OCI-LY7 (cell line): ENCODE measurements around the gene GRHL3. TPM values are rescaled to one million over a fixed set of nuclear protein-coding genes. Genes with fewer than 3 reads are reported as not detected.

Experiments used
- BruUV-seq: library from RNA; stranded (reverse); fragments of 400-500 nt; replicated peaks from 2 replicates; lab custom pipeline; 2021; lab: Mats Ljungman, UMichigan
- CTCF ChIA-PET: fragments of 300-600 bp; sonication (Branson Sonifier 250); formaldehyde crosslinking; loops from one replicate; lab custom pipeline; 2022; ENCODE audit warnings: antibody characterized with exemption; ENCODE audit not compliant: unreplicated experiment; lab: Charles Lee
- POLR2A ChIA-PET: fragments of 300-600 bp; sonication (Branson Sonifier 250); formaldehyde crosslinking; loops from one replicate; lab custom pipeline; 2022; ENCODE audit warnings: antibody characterized with exemption; lab: Charles Lee
- DNase-seq: peaks from one replicate; pipeline ENCODE4 v3.0.0-alpha.2; 2015; ENCODE audit warnings: low spot score
- H2AFZ ChIP-seq: fragments of 200-600 bp; sonication (generic), shearing (Covaris generic); 2 replicates; pipeline ENCODE4 v1.6.1; 2014; ENCODE audit warnings: mild to moderate bottlenecking, antibody characterized with exemption, low read length, moderate library complexity
- H3K27ac ChIP-seq: fragments of 200-600 bp; sonication (generic); 2 replicates; pipeline ENCODE4 v1.5.1; 2014; ENCODE audit warnings: mixed run types, low read depth, mild to moderate bottlenecking, moderate library complexity, low read length, inconsistent platforms; ENCODE audit not compliant: poor library complexity, severe bottlenecking
- H3K36me3 ChIP-seq: fragments of 200-600 bp; sonication (generic); 2 replicates; pipeline ENCODE4 v1.6.1; 2014; ENCODE audit warnings: mild to moderate bottlenecking, antibody characterized with exemption, low read length, moderate library complexity, mixed read lengths; ENCODE audit not compliant: insufficient read depth
- H3K4me1 ChIP-seq: fragments of 200-600 bp; sonication (generic); 2 replicates; pipeline ENCODE4 v1.5.1; 2014; ENCODE audit warnings: mild to moderate bottlenecking, low read length; ENCODE audit not compliant: insufficient read depth, poor library complexity, severe bottlenecking
- H3K4me2 ChIP-seq: fragments of 200-600 bp; sonication (generic); 2 replicates; pipeline ENCODE4 v1.6.1; 2014; ENCODE audit warnings: mild to moderate bottlenecking, low read length
- H3K4me3 ChIP-seq: fragments of 200-600 bp; sonication (generic); 2 replicates; pipeline ENCODE4 v1.5.1; 2014; ENCODE audit warnings: mild to moderate bottlenecking, low read depth, low read length; ENCODE audit not compliant: poor library complexity, severe bottlenecking
- H3K79me2 ChIP-seq: fragments of 200-600 bp; sonication (generic); 2 replicates; pipeline ENCODE4 v1.6.1; 2016; ENCODE audit warnings: low read depth, mild to moderate bottlenecking, low read length, moderate library complexity, mixed read lengths; ENCODE audit not compliant: insufficient read depth
- H3K9me2 ChIP-seq: fragments of 200-600 bp; sonication (generic); 2 replicates; pipeline ENCODE4 v1.6.1; 2016; ENCODE audit warnings: mild to moderate bottlenecking, low read length, mixed read lengths; ENCODE audit not compliant: insufficient read depth
- H3K9me3 ChIP-seq: fragments of 200-600 bp; sonication (generic); 2 replicates; pipeline ENCODE4 v1.6.1; 2014; ENCODE audit warnings: mild to moderate bottlenecking, mixed run types, low read length, mixed read lengths
- H4K20me1 ChIP-seq: fragments of 200-600 bp; sonication (generic); 2 replicates; pipeline ENCODE4 v1.6.1; 2014; ENCODE audit warnings: mild to moderate bottlenecking, antibody characterized with exemption, low read length, moderate library complexity, mixed read lengths; ENCODE audit not compliant: insufficient read depth
- CTCF ChIP-seq: fragments of 200-600 bp; sonication (generic); conservative IDR thresholded peaks from 2 replicates; pipeline ENCODE4 v1.5.1; 2014; ENCODE audit warnings: mild to moderate bottlenecking, antibody characterized with exemption, low read length, moderate library complexity, mixed read lengths
- EZH2phosphoT487 ChIP-seq: fragments of 200-600 bp; sonication (generic); IDR thresholded peaks from 2 replicates; pipeline ENCODE4 v1.6.1; 2018; ENCODE audit warnings: low read depth, borderline replicate concordance, mild to moderate bottlenecking, mixed run types, antibody characterized with exemption, low read length, moderate library complexity, mixed read lengths
- intact Hi-C: fragments of 100-400 bp; cut with micrococcal nuclease; formaldehyde crosslinking; loops from one replicate; pipeline ENCODE4 v1.10.0; 2022; ENCODE audit not compliant: unreplicated experiment
- total RNA-seq, 2 experiments: library from RNA; depleted of rRNA in 1 of 2; stranded (reverse); fragments of >200 nt in 1 of 2; shearing (Covaris generic) in 1 of 2; gene quantifications; 2 replicates each; pipeline ENCODE4 v1.2.3, GENCODE V29; 2014 to 2022

GRHL3 gene
- total RNA-seq, 2 experiments from 2014 or later, result 0.09 to 0.65 TPM

- Histone ChIP-seq H3K9me2 (no peaks in the 10 kb centered on the region), H3K4me3 (no peak overlapping the region), H3K9me3 (no peaks in the 10 kb centered on the region), H3K4me2 (no peak overlapping the region), H3K79me2 (no peaks in the 10 kb centered on the region), H2AFZ (no peak overlapping the region), H4K20me1 (no peaks in the 10 kb centered on the region), H3K27ac (no peak overlapping the region), H3K4me1 (no peaks in the 10 kb centered on the region), H3K36me3 (no peaks in the 10 kb centered on the region)
- DNase-seq, result no peak
- ChIA-PET POLR2A (interaction anchor here (0.8 kb wide), 1 partner anchor 13 kb away, joined by 9 read pairs; no protein-coding TSS in a partner anchor), CTCF (no interaction called here)
- intact Hi-C loops, result no loop called here
- TF ChIP-seq EZH2phosphoT487 (no peak), CTCF (no peak)
- BruUV-seq, result no TSS peak
Measured at GRCh38 chr1:24288479-24288878, 30.7 kb upstream of the GRHL3 start.

GRCh38 chr1:24289937-24290595 is 29.1 kb upstream of the GRHL3 start:
- Histone ChIP-seq H3K27ac (no peak overlapping the region), H3K4me1 (no peaks in the 10 kb centered on the region), H2AFZ (no peak overlapping the region), H3K36me3 (no peaks in the 10 kb centered on the region), H3K4me2 (no peak overlapping the region), H3K9me2 (no peaks in the 10 kb centered on the region), H3K4me3 (no peak overlapping the region), H4K20me1 (no peaks in the 10 kb centered on the region), H3K79me2 (no peaks in the 10 kb centered on the region), H3K9me3 (no peaks in the 10 kb centered on the region)
- intact Hi-C loops, result no loop called here
- TF ChIP-seq EZH2phosphoT487, result no peak
- no peak for TF ChIP-seq CTCF
- BruUV-seq, result no TSS peak
- POLR2A ChIA-PET, result interaction anchor here (0.6 kb wide), 1 partner anchor 98 kb away, joined by 4 read pairs; no protein-coding TSS in a partner anchor
- DNase-seq, result no peak
- CTCF ChIA-PET, result no interaction called here

GRCh38 chr1:24290933-24291487 is 28.1 kb upstream of the GRHL3 start:
- Histone ChIP-seq H3K9me3 (no peaks in the 10 kb centered on the region), H4K20me1 (no peaks in the 10 kb centered on the region), H3K4me1 (no peaks in the 10 kb centered on the region), H3K79me2 (no peaks in the 10 kb centered on the region), H3K9me2 (no peaks in the 10 kb centered on the region), H3K36me3 (no peaks in the 10 kb centered on the region), H3K27ac (no peak overlapping the region), H3K4me3 (no peak overlapping the region), H2AFZ (no peak overlapping the region), H3K4me2 (no peak overlapping the region)
- BruUV-seq, result no TSS peak
- no peak for TF ChIP-seq EZH2phosphoT487
- no peak for TF ChIP-seq CTCF
- ChIA-PET POLR2A (no interaction called here), CTCF (no interaction called here)
- intact Hi-C loops, result no loop called here
- DNase-seq, result no peak
